ENCODE results near the gene KRT7. TPM values are rescaled to one million over a fixed set of nuclear protein-coding genes. Genes with fewer than 3 reads are reported as not detected.

The KRT7 gene
- polyA plus RNA-seq, 1 experiment = 659 TPM

GRCh38 chr12:52245259-52245961 is 12.4 kb downstream of the KRT7 start:
- no peaks in the 10 kb centered on the region for H3K27me3 ChIP-seq (ENCODE audit: control insufficient read depth, insufficient read depth, low read length)
- H3K4me3 ChIP-seq (ENCODE audit: low read depth, low read length) = no peak overlapping the region
- CTCF ChIA-PET = interaction anchor here (0.8 to 3.3 kb wide), 8 partner anchors 14 to 736 kb away, joined by 3 to 19 read pairs (median 8); no protein-coding TSS in a partner anchor
- DNase-seq (ENCODE audit: low read depth) = no peak
- POLR2A ChIA-PET = no interaction called here
- TF ChIP-seq CTCF (IDR thresholded peaks at IDR 0.05; ENCODE audit: insufficient read depth, low read depth, low read length) = no peak
- H3K36me3 ChIP-seq (ENCODE audit: control insufficient read depth, insufficient read depth, low read length) = no peaks in the 10 kb centered on the region; the same call in 1 of the 2 replicates

- no peak for TF ChIP-seq CTCF (IDR thresholded peaks at IDR 0.05; ENCODE audit: insufficient read depth, low read depth, low read length)
- CTCF ChIA-PET = interaction anchor here (1.2 to 3.3 kb wide), 7 partner anchors 13 to 99 kb away, joined by 3 to 19 read pairs (median 7); no protein-coding TSS in a partner anchor
These were observed 13.0 kb downstream of the KRT7 start for GRCh38 chr12:52245962-52246569.

GRCh38 chr12:52246720-52247621 is 13.9 kb downstream of the KRT7 start:
- Histone ChIP-seq H3K27me3 (ENCODE audit: control insufficient read depth, insufficient read depth, low read length) (no peaks in the 10 kb centered on the region), H3K36me3 (ENCODE audit: control insufficient read depth, insufficient read depth, low read length) (no peaks in the 10 kb centered on the region; the same call in 1 of the 2 replicates), H3K4me3 (ENCODE audit: low read depth, low read length) (no peak overlapping the region)
- DNase-seq (ENCODE audit: low read depth) = no peak
- ChIA-PET POLR2A (no interaction called here), CTCF (interaction anchor here (1.0 to 3.2 kb wide), 5 partner anchors 30 to 100 kb away, joined by 3 to 10 read pairs (median 3); no protein-coding TSS in a partner anchor)
- no peak for TF ChIP-seq CTCF (IDR thresholded peaks at IDR 0.05; ENCODE audit: insufficient read depth, low read depth, low read length)

More at GRCh38 chr12:52245962-52246569, 13.0 kb downstream of the KRT7 start:
- no peak overlapping the region for H3K4me3 ChIP-seq (ENCODE audit: low read depth, low read length)
- no peak for DNase-seq (ENCODE audit: low read depth)
- H3K27me3 ChIP-seq (ENCODE audit: control insufficient read depth, insufficient read depth, low read length) = no peaks in the 10 kb centered on the region
- POLR2A ChIA-PET = no interaction called here
- H3K36me3 ChIP-seq (ENCODE audit: control insufficient read depth, insufficient read depth, low read length) = no peaks in the 10 kb centered on the region; the same call in 1 of the 2 replicates

- POLR2A ChIA-PET = no interaction called here
- CTCF ChIA-PET = interaction anchor here (1.0 to 3.2 kb wide), 6 partner anchors 30 to 101 kb away, joined by 3 to 10 read pairs (median 3); no protein-coding TSS in a partner anchor
These were observed 14.8 kb downstream of the KRT7 start for GRCh38 chr12:52247622-52248540.

More at GRCh38 chr12:52247622-52248540, 14.8 kb downstream of the KRT7 start:
- no peak overlapping the region for H3K4me3 ChIP-seq (ENCODE audit: low read depth, low read length)
- no peak for DNase-seq (ENCODE audit: low read depth)
- TF ChIP-seq CTCF (IDR thresholded peaks at IDR 0.05; ENCODE audit: insufficient read depth, low read depth, low read length) = no peak
- no peaks in the 10 kb centered on the region for H3K27me3 ChIP-seq (ENCODE audit: control insufficient read depth, insufficient read depth, low read length)
- no peaks in the 10 kb centered on the region; the same call in 1 of the 2 replicates for H3K36me3 ChIP-seq (ENCODE audit: control insufficient read depth, insufficient read depth, low read length)

Measured in BJ (cell line).